Measurements from ENCODE around the gene RUNX2. TPM values are rescaled to one million over a fixed set of nuclear protein-coding genes. Genes with fewer than 3 reads are reported as not detected.

Gene RUNX2
- total RNA-seq, 4 donors from 2014 or later, result 0.78 to 2.0 (median 0.94) TPM

GRCh38 chr6:45382391-45382790 is 54.3 kb downstream of the RUNX2 start:
- Histone ChIP-seq H3K36me3 (no peaks in the 10 kb centered on the region), H3K4me1 (peaks cover 7% of the 10 kb centered on the region in 2 donors), H3K9me3 (no peaks in the 10 kb centered on the region), H3K27me3 (peaks cover 0 to 4% (median 0%) of the 10 kb centered on the region in 3 donors), H3K4me3 (no peak overlapping the region), H3K27ac (no peak overlapping the region)
- no peak for TF ChIP-seq POLR2A (IDR thresholded peaks at IDR 0.05)
- no peak for TF ChIP-seq CTCF (IDR thresholded peaks at IDR 0.05 in 4 of 5, conservative IDR thresholded peaks at IDR 0.05 in 1 of 5)
- DNase-seq, result no peak
- intact Hi-C loops (cut with DNase I; ENCODE audit: low total_unique reads) (no loop called here), in situ Hi-C loops (cut with MboI; ENCODE audit: low sequenced_read_pairs in 4 of 4) (no loop called here)
- no peak for ATAC-seq

GRCh38 chr6:45386501-45386900 is 58.4 kb downstream of the RUNX2 start:
- H3K36me3 ChIP-seq, result no peaks in the 10 kb centered on the region
- TF ChIP-seq POLR2A (IDR thresholded peaks at IDR 0.05) (no peak), CTCF (IDR thresholded peaks at IDR 0.05 in 4 of 5, conservative IDR thresholded peaks at IDR 0.05 in 1 of 5) (no peak)
- H3K27me3 ChIP-seq, result peaks cover 0 to 4% (median 0%) of the 10 kb centered on the region in 3 donors
- in situ Hi-C loops (cut with MboI; ENCODE audit: low sequenced_read_pairs in 4 of 4), result no loop called here
- no peak overlapping the region for H3K27ac ChIP-seq
- H3K4me3 ChIP-seq, result no peak overlapping the region
- no peaks in the 10 kb centered on the region for H3K4me1 ChIP-seq
- DNase-seq, result no peak
- intact Hi-C loops (cut with DNase I; ENCODE audit: low total_unique reads), result no loop called here
- ATAC-seq, result no peak
- H3K9me3 ChIP-seq, result no peaks in the 10 kb centered on the region

- Histone ChIP-seq H3K27me3 (peaks cover 0 to 4% (median 0%) of the 10 kb centered on the region in 3 donors), H3K9me3 (no peaks in the 10 kb centered on the region), H3K27ac (no peak overlapping the region), H3K36me3 (no peaks in the 10 kb centered on the region), H3K4me1 (no peaks in the 10 kb centered on the region), H3K4me3 (no peak overlapping the region)
- in situ Hi-C loops (cut with MboI; ENCODE audit: low sequenced_read_pairs in 4 of 4) (no loop called here), intact Hi-C loops (cut with DNase I; ENCODE audit: low total_unique reads) (no loop called here)
- TF ChIP-seq CTCF (IDR thresholded peaks at IDR 0.05 in 4 of 5, conservative IDR thresholded peaks at IDR 0.05 in 1 of 5) (no peak), POLR2A (IDR thresholded peaks at IDR 0.05) (no peak)
- ATAC-seq, result no peak
- DNase-seq, result no peak
These were observed 59.1 kb downstream of the RUNX2 start for GRCh38 chr6:45387236-45387635.

DNA sequence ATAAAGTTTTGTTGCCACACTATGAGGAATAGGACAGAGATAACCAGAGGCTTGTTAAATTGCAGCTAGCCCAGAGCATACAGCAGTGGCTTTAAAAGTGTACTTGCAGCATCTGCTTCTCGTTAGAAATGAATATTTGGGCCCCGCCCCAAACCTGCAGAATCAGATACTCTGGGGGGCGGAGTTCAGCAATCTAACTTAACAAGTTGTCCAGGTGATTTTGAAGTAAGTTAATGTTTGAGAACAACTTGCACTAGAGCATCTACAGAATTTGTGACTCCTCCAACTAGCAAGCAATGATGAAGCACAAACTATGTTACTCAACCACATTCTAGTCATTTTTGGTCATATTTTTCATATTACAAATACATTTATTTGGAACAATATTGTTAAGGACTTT is 60.2 kb downstream of the RUNX2 start:
- Histone ChIP-seq H3K9me3 (no peaks in the 10 kb centered on the region), H3K4me3 (no peak overlapping the region), H3K27ac (no peak overlapping the region), H3K36me3 (no peaks in the 10 kb centered on the region), H3K27me3 (peaks cover 0 to 4% (median 0%) of the 10 kb centered on the region in 3 donors), H3K4me1 (no peaks in the 10 kb centered on the region)
- DNase-seq, result no peak
- ATAC-seq, result no peak
- intact Hi-C loops (cut with DNase I; ENCODE audit: low total_unique reads), result no loop called here
- no peak for TF ChIP-seq POLR2A (IDR thresholded peaks at IDR 0.05)
- TF ChIP-seq CTCF (IDR thresholded peaks at IDR 0.05 in 4 of 5, conservative IDR thresholded peaks at IDR 0.05 in 1 of 5), result no peak
- in situ Hi-C loops (cut with MboI; ENCODE audit: low sequenced_read_pairs in 4 of 4), result no loop called here

DNA sequence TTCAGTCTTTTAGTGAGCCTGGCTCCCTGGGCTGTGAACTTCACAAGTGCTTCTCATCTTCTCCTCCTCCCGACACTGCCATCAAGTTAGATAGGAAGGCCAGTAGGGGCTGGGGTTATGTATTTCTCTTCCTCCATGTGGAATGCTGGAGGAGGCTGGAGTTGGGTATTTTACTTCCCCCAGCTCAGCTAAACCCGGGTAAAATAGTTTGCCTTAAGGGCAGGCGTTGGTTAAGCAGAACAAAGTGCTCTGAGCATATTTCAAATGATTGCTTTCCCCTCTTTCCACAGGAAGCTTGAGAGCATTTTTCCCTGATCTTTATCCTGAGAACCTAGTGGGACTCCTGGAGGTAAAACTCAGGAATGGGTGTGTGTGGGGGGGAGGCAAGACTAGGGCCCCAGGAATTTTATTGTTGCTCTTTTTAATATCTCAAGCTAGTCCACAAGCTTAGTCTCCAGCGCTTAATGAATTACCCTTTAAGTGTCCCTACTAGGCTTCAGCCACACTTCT is 66.5 kb downstream of the RUNX2 start:
- H3K4me3 ChIP-seq, result no peak overlapping the region
- H3K9me3 ChIP-seq, result no peaks in the 10 kb centered on the region
- intact Hi-C loops (cut with DNase I; ENCODE audit: low total_unique reads) (no loop called here), in situ Hi-C loops (cut with MboI; ENCODE audit: low sequenced_read_pairs in 4 of 4) (no loop called here)
- no peak overlapping the region for H3K27ac ChIP-seq
- H3K4me1 ChIP-seq, result no peaks in the 10 kb centered on the region
- TF ChIP-seq POLR2A (IDR thresholded peaks at IDR 0.05) (no peak), CTCF (IDR thresholded peaks at IDR 0.05 in 4 of 5, conservative IDR thresholded peaks at IDR 0.05 in 1 of 5) (no peak)
- no peaks in the 10 kb centered on the region for H3K36me3 ChIP-seq
- H3K27me3 ChIP-seq, result no peaks in the 10 kb centered on the region
- ATAC-seq, result no peak
- no peak for DNase-seq

Measured in gastrocnemius medialis (tissue), 4 donors.